Caco-2 (cell line): Measurements from ENCODE around the gene ISG20L2. TPM values are rescaled to one million over a fixed set of nuclear protein-coding genes. Genes with fewer than 3 reads are reported as not detected.

ENCODE experiments used
- Bru-seq: library from RNA; stranded (reverse); fragments of 400-500 nt; gene quantifications from one replicate; lab custom pipeline; 2021; lab: Mats Ljungman, UMichigan
- BruChase-seq, 2 experiments: library from RNA; stranded (reverse); fragments of 400-500 nt; gene quantifications; one replicate each; lab custom pipeline; 2021; lab: Mats Ljungman, UMichigan
- BruUV-seq: library from RNA; stranded (reverse); fragments of 400-500 nt; replicated peaks from 2 replicates; lab custom pipeline; 2021; lab: Mats Ljungman, UMichigan
- CTCF ChIA-PET: fragments of 300-600 bp; sonication (Branson Sonifier 250); formaldehyde crosslinking; loops from one replicate; lab custom pipeline; 2022; ENCODE audit warnings: antibody characterized with exemption; lab: Charles Lee
- POLR2A ChIA-PET: fragments of 300-600 bp; sonication (Branson Sonifier 250); formaldehyde crosslinking; loops from one replicate; lab custom pipeline; 2022; ENCODE audit warnings: antibody characterized with exemption; lab: Charles Lee
- DNase-seq, 2 experiments: peaks; one replicate each; pipeline versions ENCODE4 v3.0.0 to v3.0.0-alpha.2; 2020 to 2022
- H3K27me3 ChIP-seq: replicated peaks from 2 replicates; pipeline ENCODE4 v1.6.0; 2011; ENCODE audit warnings: low read length; ENCODE audit not compliant: control insufficient read depth, insufficient read depth
- H3K36me3 ChIP-seq: 2 replicates; pipeline ENCODE4 v1.5.1; 2011; ENCODE audit warnings: low read length; ENCODE audit not compliant: control insufficient read depth, insufficient read depth
- H3K4me1 ChIP-seq: fragments of 250-450 bp; sonication (Bioruptor Pico); 2 replicates; pipeline ENCODE4 v1.5.1; 2020; ENCODE audit warnings: mild to moderate bottlenecking
- H3K4me3 ChIP-seq: 2 replicates; pipeline ENCODE4 v1.5.1; 2011; ENCODE audit warnings: low read depth, mild to moderate bottlenecking, control low read depth, low read length
- H3K9me3 ChIP-seq: fragments of 250-450 bp; sonication (Bioruptor Pico); 2 replicates; pipeline ENCODE4 v1.5.1; 2020; ENCODE audit warnings: mild to moderate bottlenecking, moderate library complexity
- H3K27ac Mint-ChIP-seq: one replicate; pipeline ENCODE4 v1.8.0; 2022; ENCODE audit warnings: mixed read lengths; ENCODE audit not compliant: unreplicated experiment
- H3K27me3 Mint-ChIP-seq: one replicate; pipeline ENCODE4 v1.8.0; 2022; ENCODE audit warnings: mixed read lengths; ENCODE audit not compliant: insufficient read depth, unreplicated experiment
- H3K36me3 Mint-ChIP-seq: one replicate; pipeline ENCODE4 v1.8.0; 2022; ENCODE audit warnings: mild to moderate bottlenecking, mixed read lengths; ENCODE audit not compliant: insufficient read depth, unreplicated experiment
- H3K4me1 Mint-ChIP-seq: one replicate; pipeline ENCODE4 v1.8.0; 2022; ENCODE audit warnings: low read depth, mixed read lengths; ENCODE audit not compliant: unreplicated experiment
- H3K4me3 Mint-ChIP-seq: one replicate; pipeline ENCODE4 v1.8.0; 2022; ENCODE audit warnings: mild to moderate bottlenecking, moderate library complexity, mixed read lengths; ENCODE audit not compliant: unreplicated experiment
- H3K9me3 Mint-ChIP-seq: one replicate; pipeline ENCODE4 v1.8.0; 2022; ENCODE audit warnings: mixed read lengths; ENCODE audit not compliant: unreplicated experiment
- intact Hi-C: fragments of 100-400 bp; cut with micrococcal nuclease; formaldehyde crosslinking; loops from one replicate; pipeline ENCODE4 v1.10.0; 2022; ENCODE audit not compliant: unreplicated experiment
- long read RNA-seq: library from polyadenylated mRNA; stranded (forward); transcript quantifications from one replicate; pipeline ENCODE4 v2.0.0, GENCODE V29; 2022
- total RNA-seq: library from RNA; stranded (reverse); gene quantifications from 2 replicates; pipeline ENCODE4 v1.2.3, GENCODE V29; 2022
- TF ChIP-seq, protein P1 (sequence below), 2 experiments: fragments of 200-600 bp in 1 of 2; IDR thresholded peaks; 1 replicate in 1 of 2; 2 replicates in 1 of 2; pipeline versions ENCODE4 v1.5.1 to v1.8.0; 2011 to 2022; ENCODE audit warnings: antibody characterized with exemption in 1 of 2, control low read depth in 1 of 2, inconsistent platforms in 1 of 2, low read depth in 1 of 2, low read length in 1 of 2, mild to moderate bottlenecking in 1 of 2, moderate library complexity in 1 of 2; ENCODE audit not compliant: insufficient read depth in 1 of 2, severe bottlenecking in 1 of 2, unreplicated experiment in 1 of 2

The ISG20L2 gene, protein sequence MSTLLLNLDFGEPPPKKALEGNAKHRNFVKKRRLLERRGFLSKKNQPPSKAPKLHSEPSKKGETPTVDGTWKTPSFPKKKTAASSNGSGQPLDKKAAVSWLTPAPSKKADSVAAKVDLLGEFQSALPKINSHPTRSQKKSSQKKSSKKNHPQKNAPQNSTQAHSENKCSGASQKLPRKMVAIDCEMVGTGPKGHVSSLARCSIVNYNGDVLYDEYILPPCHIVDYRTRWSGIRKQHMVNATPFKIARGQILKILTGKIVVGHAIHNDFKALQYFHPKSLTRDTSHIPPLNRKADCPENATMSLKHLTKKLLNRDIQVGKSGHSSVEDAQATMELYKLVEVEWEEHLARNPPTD
- total RNA-seq (42.3 and 44.1 TPM in 2 replicates), Bru-seq, nascent RNA (percentile 89 among the genes with signal in this experiment), BruChase-seq, experiment 1, labeled RNA remaining after a 2-hour chase (percentile 96 among the genes with signal in this experiment), BruChase-seq, experiment 2, labeled RNA remaining after a 6-hour chase (percentile 92 among the genes with signal in this experiment)
- long read RNA-seq, transcript ISG20L2-202 (4 exons, 2,310 nt): minor isoform, 17 of 69 reads
- long read RNA-seq, transcript ISG20L2-201 (3 exons, 3,303 nt): major isoform, 39 of 69 reads
- long read RNA-seq, partial matches to known transcripts: 6 of 69 reads
- long read RNA-seq, other reads (novel, unspliced or antisense): 6 of 69 reads

DNA sequence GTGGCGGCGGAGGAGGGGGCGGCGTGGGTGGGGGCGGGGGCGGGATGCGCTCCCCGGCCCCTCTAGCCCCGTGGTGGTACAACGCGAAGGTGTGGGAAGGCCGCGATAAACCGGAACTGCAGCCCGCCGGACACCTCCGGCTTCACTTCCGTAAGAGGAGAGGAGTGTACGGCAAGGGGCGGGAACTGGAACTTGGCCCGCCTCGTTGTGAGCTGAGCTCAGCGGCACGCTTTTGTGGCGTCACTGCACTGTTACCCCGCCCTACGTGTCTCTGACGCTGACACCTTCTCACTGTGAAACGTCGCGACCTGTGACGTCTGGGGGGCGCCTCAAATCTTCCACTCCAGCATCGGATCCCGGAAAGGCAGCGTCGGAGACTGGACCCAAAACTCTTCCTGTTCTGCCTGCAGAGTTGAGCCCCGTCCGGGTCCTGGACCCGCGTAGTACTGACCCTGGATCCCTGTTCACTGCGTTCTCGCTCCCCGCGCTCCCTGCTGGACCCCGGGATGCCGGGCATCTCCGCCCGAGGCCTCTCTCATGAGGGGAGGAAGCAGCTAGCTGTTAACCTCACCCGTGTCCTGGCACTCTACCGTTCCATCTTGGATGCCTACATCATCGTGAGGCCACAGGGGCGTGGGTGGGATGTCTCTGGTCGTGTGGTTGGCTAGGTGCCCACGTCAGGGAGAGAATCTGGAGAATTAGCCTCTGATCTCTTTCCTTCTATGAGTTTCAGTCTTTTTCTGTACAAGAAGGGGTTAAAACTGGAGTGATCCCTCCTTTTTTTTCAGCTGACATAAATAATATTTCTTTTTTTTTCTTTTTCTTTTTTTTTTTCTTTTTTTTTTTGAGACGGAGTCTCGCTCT is at the start of gene ISG20L2:
Gene ISG20L2, minus strand, starts transcription at position 168 of the 864 bp plus-strand sequence. CDS start 1,114 bp downstream, outside the sequence.
- ChIA-PET POLR2A (interaction anchor here (0.5 to 4.8 kb wide), 24 partner anchors 9 to 303 kb away, joined by 3 to 108 read pairs (median 6); partner anchors contain the start of genes CRABP2, HDGF, INSRR and MRPL24), CTCF (interaction anchor here (0.6 to 4.8 kb wide), 11 partner anchors 12 to 199 kb away, joined by 3 to 262 read pairs (median 7); partner anchors contain the start of genes CRABP2, HDGF, MRPL24 and PRCC)
- BruUV-seq: TSS peak; percentile 71
- H3K4me1 Mint-ChIP-seq: peaks cover 6% of the 10 kb centered on the region
- Histone ChIP-seq H3K27me3 (no peaks in the 10 kb centered on the region), H3K4me1 (peaks cover 13% of the 10 kb centered on the region; the same call in 1 of the 2 replicates), H3K4me3 (peak within 1 kb of the TSS; percentile 90), H3K9me3 (no peaks in the 10 kb centered on the region), H3K36me3 (peaks cover 4% of the 10 kb centered on the region)
- H3K27ac Mint-ChIP-seq: peak within 1 kb of the TSS; percentile 96
- peak; percentile 95 to 96 for DNase-seq
- peaks cover 16% of the 10 kb centered on the region for H3K36me3 Mint-ChIP-seq
- TF ChIP-seq, protein P1, sequence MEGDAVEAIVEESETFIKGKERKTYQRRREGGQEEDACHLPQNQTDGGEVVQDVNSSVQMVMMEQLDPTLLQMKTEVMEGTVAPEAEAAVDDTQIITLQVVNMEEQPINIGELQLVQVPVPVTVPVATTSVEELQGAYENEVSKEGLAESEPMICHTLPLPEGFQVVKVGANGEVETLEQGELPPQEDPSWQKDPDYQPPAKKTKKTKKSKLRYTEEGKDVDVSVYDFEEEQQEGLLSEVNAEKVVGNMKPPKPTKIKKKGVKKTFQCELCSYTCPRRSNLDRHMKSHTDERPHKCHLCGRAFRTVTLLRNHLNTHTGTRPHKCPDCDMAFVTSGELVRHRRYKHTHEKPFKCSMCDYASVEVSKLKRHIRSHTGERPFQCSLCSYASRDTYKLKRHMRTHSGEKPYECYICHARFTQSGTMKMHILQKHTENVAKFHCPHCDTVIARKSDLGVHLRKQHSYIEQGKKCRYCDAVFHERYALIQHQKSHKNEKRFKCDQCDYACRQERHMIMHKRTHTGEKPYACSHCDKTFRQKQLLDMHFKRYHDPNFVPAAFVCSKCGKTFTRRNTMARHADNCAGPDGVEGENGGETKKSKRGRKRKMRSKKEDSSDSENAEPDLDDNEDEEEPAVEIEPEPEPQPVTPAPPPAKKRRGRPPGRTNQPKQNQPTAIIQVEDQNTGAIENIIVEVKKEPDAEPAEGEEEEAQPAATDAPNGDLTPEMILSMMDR (IDR thresholded peaks at IDR 0.05; ENCODE audit: insufficient read depth in 1 of 2, low read depth in 1 of 2, low read length in 1 of 2, severe bottlenecking in 1 of 2, unreplicated experiment in 1 of 2): no peak
- intact Hi-C loops: loop anchor here (1.0 to 2.0 kb wide), 5 partner anchors 12 to 131 kb away; partner anchors contain the start of genes HDGF, MRPL24, NTRK1 and PRCC
- no peak within 1 kb of the TSS for H3K4me3 Mint-ChIP-seq
- no peaks in the 10 kb centered on the region for H3K27me3 Mint-ChIP-seq
- no peaks in the 10 kb centered on the region for H3K9me3 Mint-ChIP-seq

DNA sequence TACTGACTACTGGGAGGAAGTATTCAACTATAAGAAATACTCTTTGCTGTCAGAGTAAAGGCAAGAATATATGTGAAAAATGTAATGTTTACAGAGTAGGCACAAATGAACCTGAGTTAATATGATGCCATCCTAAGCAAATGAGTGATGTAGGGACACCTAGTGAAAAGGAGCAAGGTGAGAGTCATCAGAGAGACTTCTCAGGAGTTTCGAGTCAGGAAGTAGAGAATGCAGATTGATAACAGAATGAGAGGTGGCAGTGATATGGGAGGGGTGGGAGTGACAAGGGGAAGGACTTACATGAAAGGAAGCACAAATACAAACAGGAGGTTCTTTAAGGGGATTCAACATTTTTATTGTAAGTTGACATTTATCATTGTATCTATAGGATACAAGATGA is 49.0 kb upstream of the ISG20L2 start:
- Mint-ChIP-seq H3K4me1 (peaks cover 7% of the 10 kb centered on the region), H3K27ac (no peak overlapping the region)
- no peaks in the 10 kb centered on the region for H3K9me3 ChIP-seq

More for the DNA sequence above, 49.0 kb upstream of the ISG20L2 start:
- TF ChIP-seq, protein P1 (IDR thresholded peaks at IDR 0.05; ENCODE audit: insufficient read depth in 1 of 2, low read depth in 1 of 2, low read length in 1 of 2, severe bottlenecking in 1 of 2, unreplicated experiment in 1 of 2): no peak
- POLR2A ChIA-PET: no interaction called here
- Mint-ChIP-seq H3K36me3 (peaks cover 58% of the 10 kb centered on the region), H3K4me3 (no peak overlapping the region), H3K9me3 (no peaks in the 10 kb centered on the region), H3K27me3 (no peaks in the 10 kb centered on the region)
- intact Hi-C loops: no loop called here
- no peaks in the 10 kb centered on the region for H3K27me3 ChIP-seq
- CTCF ChIA-PET: interaction anchor here (0.9 kb wide), 1 partner anchor 51 kb away, joined by 4 read pairs; no protein-coding TSS in a partner anchor
- H3K4me3 ChIP-seq: no peak overlapping the region
- H3K36me3 ChIP-seq: peaks cover 1% of the 10 kb centered on the region; the same call in 1 of the 2 replicates
- BruUV-seq: no TSS peak
- peaks cover 4% of the 10 kb centered on the region; the same call in 1 of the 2 replicates for H3K4me1 ChIP-seq
- no peak for DNase-seq
